Thoracic aorta (tissue), 2 donors: Measurements from ENCODE around the gene POR. TPM values are rescaled to one million over a fixed set of nuclear protein-coding genes. Genes with fewer than 3 reads are reported as not detected.
A peak's percentile ranks its signal among the peaks of the same experiment; 100 is the strongest.

Experiments used
- ATAC-seq: fragments of 150-250 bp; one replicate; pipeline ENCODE4 v1.8.0; 2017; ENCODE audit warnings: low read depth; ENCODE audit not compliant: insufficient number of reproducible peaks, low FRiP score
- DNase-seq: peaks from one replicate; pipeline ENCODE4 v3.0.0-alpha.2; 2020; ENCODE audit warnings: low spot score
- H3K27ac ChIP-seq, 2 donors: fragments of 200-600 bp; sonication (generic); 1 replicate in 1 of 2; 2 replicates in 1 of 2; pipeline ENCODE4 v1.5.1; 2016; ENCODE audit warnings: mild to moderate bottlenecking in 2 of 2, moderate library complexity in 2 of 2
- H3K27me3 ChIP-seq: fragments of 200-600 bp; sonication (generic); replicated peaks from 2 replicates; pipeline ENCODE4 v1.6.0; 2016; ENCODE audit warnings: mild to moderate bottlenecking; ENCODE audit not compliant: insufficient read depth
- H3K36me3 ChIP-seq: fragments of 200-600 bp; sonication (generic); one replicate; pipeline ENCODE4 v1.5.1; 2016
- H3K4me1 ChIP-seq, 2 donors: fragments of 200-600 bp; sonication (generic); 1 replicate in 1 of 2; 2 replicates in 1 of 2; pipeline versions ENCODE4 v1.5.1 to v1.6.0; 2016; ENCODE audit warnings: low read depth in 2 of 2, mild to moderate bottlenecking in 1 of 2; ENCODE audit not compliant: control insufficient read depth in 1 of 2
- H3K4me3 ChIP-seq: fragments of 200-600 bp; sonication (generic); 2 replicates; pipeline ENCODE4 v1.5.1; 2016; ENCODE audit warnings: mild to moderate bottlenecking
- H3K9me3 ChIP-seq: fragments of 200-600 bp; sonication (generic); 2 replicates; pipeline ENCODE4 v1.5.1; 2016
- total RNA-seq, 2 donors: library from RNA; depleted of rRNA; stranded (reverse); fragments of >200 nt; gene quantifications; one replicate each; pipeline versions ENCODE4 v1.1.0 to v1.2.3, GENCODE V29; 2016
- TF ChIP-seq, protein P1 (sequence below): fragments of 200-600 bp; sonication (generic); IDR thresholded peaks from one replicate; pipeline ENCODE4 v1.5.1; 2019; ENCODE audit warnings: antibody characterized with exemption

POR gene
- total RNA-seq, 2 donors from 2014 or later: 70.1 to 77.4 TPM

DNA sequence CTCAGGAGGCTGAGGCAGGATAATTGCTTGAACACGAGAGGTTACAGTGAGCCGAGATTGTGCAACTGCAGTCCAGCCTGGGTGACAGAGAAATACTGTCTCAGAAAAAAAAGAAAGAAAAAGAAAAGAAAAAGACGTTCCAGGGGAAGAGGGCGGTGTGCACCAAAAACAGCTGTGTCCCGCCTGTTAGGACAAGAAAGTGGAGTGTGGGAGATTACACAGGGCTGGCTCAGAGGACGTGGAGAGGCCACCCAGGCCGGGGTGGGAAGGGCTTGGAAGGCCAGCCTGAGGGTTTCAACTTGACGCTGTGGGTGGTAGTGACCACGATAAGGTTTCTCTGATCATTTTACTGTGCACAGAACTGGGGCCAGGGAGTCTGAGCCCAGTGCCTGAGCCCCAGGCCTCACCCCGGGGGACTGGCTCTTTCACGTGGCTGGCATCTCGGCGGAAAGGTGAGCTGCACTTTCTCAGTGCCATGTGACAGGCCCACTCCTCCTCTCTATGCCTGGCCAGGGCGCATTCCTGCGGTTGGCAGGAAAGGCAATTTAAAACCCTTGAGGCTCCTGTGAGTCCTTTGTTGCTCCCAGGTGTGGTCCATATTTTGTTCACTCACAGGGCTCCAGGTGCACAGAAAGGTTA, 22.2 kb upstream of the POR start:
- Histone ChIP-seq H3K9me3 (no peaks in the 10 kb centered on the region), H3K4me3 (no peak overlapping the region), H3K27me3 (no peaks in the 10 kb centered on the region), H3K36me3 (no peaks in the 10 kb centered on the region), H3K4me1 (no peaks in the 10 kb centered on the region), H3K27ac (no peak overlapping the region)
- ATAC-seq (no peak), DNase-seq (no peak)
- TF ChIP-seq, protein P1, sequence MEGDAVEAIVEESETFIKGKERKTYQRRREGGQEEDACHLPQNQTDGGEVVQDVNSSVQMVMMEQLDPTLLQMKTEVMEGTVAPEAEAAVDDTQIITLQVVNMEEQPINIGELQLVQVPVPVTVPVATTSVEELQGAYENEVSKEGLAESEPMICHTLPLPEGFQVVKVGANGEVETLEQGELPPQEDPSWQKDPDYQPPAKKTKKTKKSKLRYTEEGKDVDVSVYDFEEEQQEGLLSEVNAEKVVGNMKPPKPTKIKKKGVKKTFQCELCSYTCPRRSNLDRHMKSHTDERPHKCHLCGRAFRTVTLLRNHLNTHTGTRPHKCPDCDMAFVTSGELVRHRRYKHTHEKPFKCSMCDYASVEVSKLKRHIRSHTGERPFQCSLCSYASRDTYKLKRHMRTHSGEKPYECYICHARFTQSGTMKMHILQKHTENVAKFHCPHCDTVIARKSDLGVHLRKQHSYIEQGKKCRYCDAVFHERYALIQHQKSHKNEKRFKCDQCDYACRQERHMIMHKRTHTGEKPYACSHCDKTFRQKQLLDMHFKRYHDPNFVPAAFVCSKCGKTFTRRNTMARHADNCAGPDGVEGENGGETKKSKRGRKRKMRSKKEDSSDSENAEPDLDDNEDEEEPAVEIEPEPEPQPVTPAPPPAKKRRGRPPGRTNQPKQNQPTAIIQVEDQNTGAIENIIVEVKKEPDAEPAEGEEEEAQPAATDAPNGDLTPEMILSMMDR: no peak

GRCh38 chr7:75896803-75897327, 18.1 kb upstream of the POR start:
- ATAC-seq: no peak
- DNase-seq: no peak
- no peaks in the 10 kb centered on the region for H3K4me1 ChIP-seq
- TF ChIP-seq, protein P1: no peak
- H3K4me3 ChIP-seq: no peak overlapping the region
- H3K27ac ChIP-seq: no peak overlapping the region
- H3K9me3 ChIP-seq: no peaks in the 10 kb centered on the region
- H3K36me3 ChIP-seq: no peaks in the 10 kb centered on the region
- no peaks in the 10 kb centered on the region for H3K27me3 ChIP-seq

- ATAC-seq: no peak
- Histone ChIP-seq H3K27me3 (no peaks in the 10 kb centered on the region), H3K4me1 (no peaks in the 10 kb centered on the region), H3K36me3 (no peaks in the 10 kb centered on the region), H3K4me3 (no peak overlapping the region), H3K9me3 (no peaks in the 10 kb centered on the region), H3K27ac (no peak overlapping the region)
- DNase-seq: no peak
- TF ChIP-seq, protein P1: no peak
These were observed 14.2 kb upstream of the POR start for GRCh38 chr7:75900617-75901315.

- Histone ChIP-seq H3K27me3 (no peaks in the 10 kb centered on the region), H3K9me3 (no peaks in the 10 kb centered on the region), H3K4me3 (no peak overlapping the region), H3K36me3 (no peaks in the 10 kb centered on the region), H3K27ac (no peak overlapping the region), H3K4me1 (no peaks in the 10 kb centered on the region)
- TF ChIP-seq, protein P1: no peak
- ATAC-seq (no peak), DNase-seq (peak; percentile 19)
These were observed 9.0 kb upstream of the POR start for GRCh38 chr7:75905785-75906604.
